ENCODE results near the gene SERPINA9. TPM values are rescaled to one million over a fixed set of nuclear protein-coding genes. Genes with fewer than 3 reads are reported as not detected.
"Not testable (repeated sequence)": the region's sequence is repeated elsewhere in the genome, so short reads cannot be mapped to it uniquely, and the experiment has no call there.

The SERPINA9 gene
- total and polyA plus RNA-seq, 7 donors: not detected

GRCh38 chr14:94515426-94515825, 39.4 kb upstream of the SERPINA9 start:
- TF ChIP-seq CTCF (IDR thresholded peaks at IDR 0.05): no peak
- no peak for DNase-seq
- WGBS, 3 donors: 68 to 73% (median 71%) methylated on average over 9 of the region's 9 CpGs
- ATAC-seq: no peak
- intact Hi-C loops (cut with DNase I): no loop called here
- Histone ChIP-seq H3K9me3 (no peaks in the 10 kb centered on the region), H3K36me3 (ENCODE audit: insufficient read depth in 1 of 2, low read depth in 1 of 2) (no peaks in the 10 kb centered on the region), H3K27me3 (ENCODE audit: insufficient read depth in 3 of 3, low read length in 2 of 3) (peaks cover 0 to 3% (median 0%) of the 10 kb centered on the region in 3 donors), H3K4me3 (no peak overlapping the region), H3K4me1 (no peaks in the 10 kb centered on the region), H3K27ac (no peak overlapping the region)

GRCh38 chr14:94514351-94514750, 38.4 kb upstream of the SERPINA9 start:
- Histone ChIP-seq H3K27ac (no peak overlapping the region), H3K4me1 (no peaks in the 10 kb centered on the region), H3K9me3 (no peaks in the 10 kb centered on the region), H3K36me3 (ENCODE audit: insufficient read depth in 1 of 2, low read depth in 1 of 2) (no peaks in the 10 kb centered on the region), H3K4me3 (no peak overlapping the region), H3K27me3 (ENCODE audit: insufficient read depth in 3 of 3, low read length in 2 of 3) (peaks cover 0 to 3% (median 0%) of the 10 kb centered on the region in 3 donors)
- ATAC-seq (no peak), DNase-seq (no peak)
- 55 to 80% (median 69%) methylated on average over 7 of the region's 7 CpGs for WGBS, 3 donors
- intact Hi-C loops (cut with DNase I): no loop called here
- no peak for TF ChIP-seq CTCF (IDR thresholded peaks at IDR 0.05)

- H3K27ac ChIP-seq; H3K27me3 ChIP-seq (ENCODE audit: insufficient read depth in 3 of 3, low read length in 2 of 3); intact Hi-C loops (cut with DNase I); DNase-seq; H3K36me3 ChIP-seq (ENCODE audit: insufficient read depth in 1 of 2, low read depth in 1 of 2); H3K9me3 ChIP-seq; H3K4me1 ChIP-seq; H3K4me3 ChIP-seq; ATAC-seq: not testable (repeated sequence)
- 70 to 81% (median 74%) methylated on average over 2 of the region's 2 CpGs for WGBS, 3 donors
Measured at GRCh38 chr14:94510481-94510880, 34.5 kb upstream of the SERPINA9 start.

DNA sequence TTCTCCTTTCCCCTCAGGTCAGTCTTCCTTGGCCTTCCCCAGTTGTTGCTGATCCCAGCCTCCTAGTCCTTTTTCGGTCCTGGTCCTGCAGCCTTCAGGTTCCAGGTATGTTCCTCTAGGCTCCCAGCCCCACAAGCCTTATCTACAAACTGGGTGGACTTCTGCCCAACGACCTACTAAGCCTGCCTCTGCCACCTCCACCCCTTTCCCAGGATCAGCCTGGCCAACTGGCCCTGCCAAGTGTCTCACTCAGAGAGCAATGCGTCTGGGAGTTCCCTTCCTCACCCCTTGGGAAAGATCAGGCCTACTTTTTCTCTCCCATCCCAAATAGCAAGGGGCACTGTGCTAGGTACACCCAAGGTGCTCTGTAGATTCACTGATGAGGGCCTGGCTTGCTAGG, 33.4 kb upstream of the SERPINA9 start, which contains the start of gene SERPINA12:
TSS of gene SERPINA12 (minus strand) at position 114 of the 400 bp plus-strand sequence. CDS start 11,072 bp downstream, outside the sequence.
- Histone ChIP-seq H3K36me3 (ENCODE audit: insufficient read depth in 1 of 2, low read depth in 1 of 2) (no peaks in the 10 kb centered on the region), H3K4me1 (no peaks in the 10 kb centered on the region), H3K9me3 (no peaks in the 10 kb centered on the region), H3K27ac (no peak within 1 kb of the TSS), H3K27me3 (ENCODE audit: insufficient read depth in 3 of 3, low read length in 2 of 3) (no peaks in the 10 kb centered on the region), H3K4me3 (no peak within 1 kb of the TSS)
- DNase-seq (no peak), ATAC-seq (no peak)
- 57 to 70% (median 61%) methylated on average over 3 of the region's 3 CpGs for WGBS, 3 donors
- intact Hi-C loops (cut with DNase I): no loop called here
- TF ChIP-seq CTCF (IDR thresholded peaks at IDR 0.05): no peak

DNA sequence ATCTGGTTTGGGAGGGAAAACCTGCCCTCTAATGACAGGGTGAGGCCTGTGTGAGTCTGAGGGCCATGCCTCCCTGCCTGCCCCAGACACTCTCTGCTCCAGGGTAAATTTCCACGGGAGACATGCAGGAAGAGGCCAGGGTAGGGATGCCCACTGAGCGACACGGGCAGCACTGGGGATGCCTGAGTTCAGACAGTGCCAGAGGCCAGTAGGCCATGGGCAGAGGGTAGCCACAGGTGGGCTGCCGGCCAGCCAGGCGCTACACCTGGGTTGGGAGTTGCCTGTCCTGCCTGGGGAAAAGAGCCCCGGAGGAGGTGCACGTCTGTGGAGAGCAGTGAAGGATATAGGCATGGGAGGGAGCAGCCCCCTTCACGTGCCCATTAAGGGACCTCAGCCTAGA, 29.6 kb upstream of the SERPINA9 start:
- ATAC-seq (no peak), DNase-seq (no peak)
- Histone ChIP-seq H3K9me3 (no peaks in the 10 kb centered on the region), H3K27ac (no peak overlapping the region), H3K4me3 (no peak overlapping the region), H3K27me3 (ENCODE audit: insufficient read depth in 3 of 3, low read length in 2 of 3) (no peaks in the 10 kb centered on the region), H3K4me1 (no peaks in the 10 kb centered on the region), H3K36me3 (ENCODE audit: insufficient read depth in 1 of 2, low read depth in 1 of 2) (no peaks in the 10 kb centered on the region)
- intact Hi-C loops (cut with DNase I): no loop called here
- TF ChIP-seq CTCF (IDR thresholded peaks at IDR 0.05): no peak
- WGBS, 3 donors: 78 to 83% (median 81%) methylated on average over 8 of the region's 8 CpGs
